ENCODE data around the gene NNMT. TPM values are rescaled to one million over a fixed set of nuclear protein-coding genes. Genes with fewer than 3 reads are reported as not detected.
A peak's percentile ranks its signal among the peaks of the same experiment; 100 is the strongest.
"Not testable (repeated sequence)": the region's sequence is repeated elsewhere in the genome, so short reads cannot be mapped to it uniquely, and the experiment has no call there.

NNMT gene
- total RNA-seq, 1 donor from 2014 or later: 375 TPM

DNA sequence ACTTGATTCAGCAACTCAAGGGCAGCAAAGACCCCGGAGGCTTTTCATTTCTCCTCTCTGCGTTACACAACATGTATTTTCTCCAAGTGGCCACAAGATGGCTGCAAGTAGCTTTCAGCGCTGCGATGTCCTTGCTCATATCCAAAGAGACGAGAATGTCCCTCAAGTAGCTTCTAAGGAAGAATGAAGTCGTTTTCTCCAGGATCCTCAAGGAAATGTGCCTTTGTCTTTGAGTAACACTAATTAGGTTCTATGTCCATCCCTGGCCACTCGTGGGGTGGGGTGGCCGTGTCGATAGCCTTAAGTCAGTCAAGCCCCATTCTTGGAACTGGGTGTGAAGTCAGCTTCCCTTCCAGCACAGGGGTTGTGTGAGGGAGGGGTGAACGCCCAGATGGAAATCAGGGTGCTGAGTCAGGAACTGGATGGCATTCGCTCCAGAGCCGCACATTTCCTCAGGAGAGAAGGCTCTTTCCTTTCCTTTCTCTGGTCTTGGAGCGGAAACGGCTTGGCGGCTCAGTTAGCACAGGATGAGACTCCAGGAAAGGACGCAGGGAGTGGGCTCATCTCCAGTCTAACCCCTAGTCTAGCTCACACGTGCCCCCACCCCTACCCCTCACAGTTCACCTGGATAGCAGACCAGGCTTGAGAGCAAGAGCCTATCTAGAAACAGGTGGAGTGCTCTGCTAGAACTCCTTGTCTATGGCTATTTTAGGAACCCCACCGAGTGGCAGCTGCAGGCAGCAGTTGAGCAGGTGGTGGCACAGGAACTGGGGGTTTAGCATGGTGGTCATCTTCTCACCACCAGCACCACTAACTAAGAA, 44.3 kb downstream of the NNMT start:
- H3K4me3 Mint-ChIP-seq (ENCODE audit: unreplicated experiment): peak overlapping the region; percentile 51
- no peak for DNase-seq (ENCODE audit: low spot score)
- no peaks in the 10 kb centered on the region for H3K9me3 Mint-ChIP-seq (ENCODE audit: low read depth)
- H3K4me1 Mint-ChIP-seq (ENCODE audit: low read depth): peaks cover 5% of the 10 kb centered on the region
- H3K27me3 Mint-ChIP-seq (ENCODE audit: low read depth): peaks cover 26% of the 10 kb centered on the region
- TF ChIP-seq, protein P1, sequence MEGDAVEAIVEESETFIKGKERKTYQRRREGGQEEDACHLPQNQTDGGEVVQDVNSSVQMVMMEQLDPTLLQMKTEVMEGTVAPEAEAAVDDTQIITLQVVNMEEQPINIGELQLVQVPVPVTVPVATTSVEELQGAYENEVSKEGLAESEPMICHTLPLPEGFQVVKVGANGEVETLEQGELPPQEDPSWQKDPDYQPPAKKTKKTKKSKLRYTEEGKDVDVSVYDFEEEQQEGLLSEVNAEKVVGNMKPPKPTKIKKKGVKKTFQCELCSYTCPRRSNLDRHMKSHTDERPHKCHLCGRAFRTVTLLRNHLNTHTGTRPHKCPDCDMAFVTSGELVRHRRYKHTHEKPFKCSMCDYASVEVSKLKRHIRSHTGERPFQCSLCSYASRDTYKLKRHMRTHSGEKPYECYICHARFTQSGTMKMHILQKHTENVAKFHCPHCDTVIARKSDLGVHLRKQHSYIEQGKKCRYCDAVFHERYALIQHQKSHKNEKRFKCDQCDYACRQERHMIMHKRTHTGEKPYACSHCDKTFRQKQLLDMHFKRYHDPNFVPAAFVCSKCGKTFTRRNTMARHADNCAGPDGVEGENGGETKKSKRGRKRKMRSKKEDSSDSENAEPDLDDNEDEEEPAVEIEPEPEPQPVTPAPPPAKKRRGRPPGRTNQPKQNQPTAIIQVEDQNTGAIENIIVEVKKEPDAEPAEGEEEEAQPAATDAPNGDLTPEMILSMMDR (IDR thresholded peaks at IDR 0.05): peak; percentile 92
- no peak overlapping the region for H3K27ac Mint-ChIP-seq (ENCODE audit: unreplicated experiment)
- H3K36me3 Mint-ChIP-seq (ENCODE audit: low read depth): no peaks in the 10 kb centered on the region

DNA sequence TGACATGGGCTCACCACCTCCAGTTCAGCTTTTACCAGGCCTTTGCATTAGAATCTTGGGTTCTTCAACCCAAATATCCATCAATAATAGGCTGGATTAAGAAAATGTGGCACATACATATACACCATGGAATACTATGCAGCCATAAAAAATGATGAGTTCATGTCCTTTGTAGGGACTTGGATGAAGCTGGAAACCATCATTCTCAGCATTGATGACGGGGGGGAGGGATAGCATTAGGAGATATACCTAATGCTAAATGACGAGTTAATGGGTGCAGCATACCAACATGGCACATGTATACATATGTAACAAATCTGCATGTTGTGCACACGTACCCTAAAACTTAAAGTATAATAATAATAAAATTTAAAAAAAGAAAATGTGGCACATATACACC, 45.5 kb downstream of the NNMT start:
- not testable (repeated sequence) for H3K9me3 Mint-ChIP-seq (ENCODE audit: low read depth); DNase-seq (ENCODE audit: low spot score); H3K36me3 Mint-ChIP-seq (ENCODE audit: low read depth); H3K4me1 Mint-ChIP-seq (ENCODE audit: low read depth); H3K4me3 Mint-ChIP-seq (ENCODE audit: unreplicated experiment); H3K27ac Mint-ChIP-seq (ENCODE audit: unreplicated experiment)
- H3K27me3 Mint-ChIP-seq (ENCODE audit: low read depth): peaks cover 15% of the 10 kb centered on the region

DNA sequence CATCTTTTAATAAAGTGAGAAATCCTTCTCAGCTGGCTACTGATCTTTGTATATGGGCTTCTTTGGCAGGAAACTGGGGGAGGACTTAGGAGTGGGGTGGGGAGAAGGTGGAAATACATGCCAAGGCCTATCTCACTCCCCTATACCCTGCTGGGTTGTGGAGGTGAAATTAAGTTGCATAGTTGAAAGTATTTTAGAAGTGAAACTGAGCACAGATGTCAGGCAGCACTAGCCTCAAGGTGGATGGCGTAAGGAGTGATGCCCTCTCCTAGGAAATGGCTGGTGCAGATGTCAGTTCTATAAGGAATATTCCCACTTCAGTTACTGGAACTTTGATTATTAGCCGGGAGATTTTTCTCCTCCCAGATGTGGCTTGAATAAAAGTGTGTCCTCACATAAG, 46.3 kb downstream of the NNMT start:
- no peak overlapping the region for H3K4me3 Mint-ChIP-seq (ENCODE audit: unreplicated experiment)
- no peaks in the 10 kb centered on the region for H3K36me3 Mint-ChIP-seq (ENCODE audit: low read depth)
- DNase-seq (ENCODE audit: low spot score): no peak
- H3K9me3 Mint-ChIP-seq (ENCODE audit: low read depth): no peaks in the 10 kb centered on the region
- peaks cover 10% of the 10 kb centered on the region for H3K27me3 Mint-ChIP-seq (ENCODE audit: low read depth)
- peaks cover 5% of the 10 kb centered on the region for H3K4me1 Mint-ChIP-seq (ENCODE audit: low read depth)
- no peak overlapping the region for H3K27ac Mint-ChIP-seq (ENCODE audit: unreplicated experiment)
- TF ChIP-seq, protein P1 (IDR thresholded peaks at IDR 0.05): no peak

DNA sequence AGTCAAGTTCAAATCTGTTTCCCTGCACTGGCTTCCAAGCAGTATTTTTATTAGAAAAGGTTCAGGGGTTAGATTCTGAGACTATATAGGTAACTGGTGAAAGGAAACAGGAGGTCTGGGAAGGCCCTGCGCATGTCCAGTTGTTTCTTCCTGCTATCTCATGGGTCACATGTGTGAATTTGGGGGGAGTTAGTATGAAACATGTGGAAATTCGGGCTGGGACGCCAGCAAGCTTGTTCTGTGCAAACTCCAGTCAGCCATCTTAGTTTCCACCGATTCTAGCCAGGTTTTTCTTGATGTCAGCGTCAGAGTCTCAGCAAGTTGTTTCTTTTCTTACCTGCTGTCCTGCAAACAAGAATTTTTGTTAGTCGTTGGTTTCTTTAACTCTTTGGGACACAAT, 46.8 kb downstream of the NNMT start:
- H3K36me3 Mint-ChIP-seq (ENCODE audit: low read depth): no peaks in the 10 kb centered on the region
- DNase-seq (ENCODE audit: low spot score): no peak
- H3K4me1 Mint-ChIP-seq (ENCODE audit: low read depth): peaks cover 6% of the 10 kb centered on the region
- H3K27ac Mint-ChIP-seq (ENCODE audit: unreplicated experiment): no peak overlapping the region
- TF ChIP-seq, protein P1 (IDR thresholded peaks at IDR 0.05): no peak
- H3K9me3 Mint-ChIP-seq (ENCODE audit: low read depth): no peaks in the 10 kb centered on the region
- peaks cover 8% of the 10 kb centered on the region for H3K27me3 Mint-ChIP-seq (ENCODE audit: low read depth)
- H3K4me3 Mint-ChIP-seq (ENCODE audit: unreplicated experiment): no peak overlapping the region

DNA sequence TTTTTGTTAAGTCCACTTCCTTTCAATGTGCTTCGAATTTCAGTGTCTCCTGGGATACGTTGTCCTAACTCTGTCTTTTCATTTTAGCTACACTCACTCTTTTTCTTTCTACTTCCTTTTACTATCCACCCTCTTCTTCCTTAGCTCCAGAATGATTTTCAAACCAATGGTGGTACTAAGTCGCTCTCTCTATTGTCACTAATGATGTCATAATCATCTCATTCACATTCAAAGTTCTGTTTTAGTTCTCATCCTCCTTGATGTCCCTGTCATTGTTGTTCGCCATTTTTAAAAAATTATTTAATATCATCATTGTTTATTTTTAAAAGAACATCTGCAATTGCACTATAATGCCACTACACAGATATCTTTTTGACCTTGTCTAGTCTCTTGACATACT, 47.3 kb downstream of the NNMT start:
- H3K27me3 Mint-ChIP-seq (ENCODE audit: low read depth): peaks cover 8% of the 10 kb centered on the region
- no peak for DNase-seq (ENCODE audit: low spot score)
- H3K4me1 Mint-ChIP-seq (ENCODE audit: low read depth): peaks cover 8% of the 10 kb centered on the region
- H3K27ac Mint-ChIP-seq (ENCODE audit: unreplicated experiment): no peak overlapping the region
- TF ChIP-seq, protein P1 (IDR thresholded peaks at IDR 0.05): no peak
- H3K4me3 Mint-ChIP-seq (ENCODE audit: unreplicated experiment): no peak overlapping the region
- H3K9me3 Mint-ChIP-seq (ENCODE audit: low read depth): no peaks in the 10 kb centered on the region
- H3K36me3 Mint-ChIP-seq (ENCODE audit: low read depth): no peaks in the 10 kb centered on the region

DNA sequence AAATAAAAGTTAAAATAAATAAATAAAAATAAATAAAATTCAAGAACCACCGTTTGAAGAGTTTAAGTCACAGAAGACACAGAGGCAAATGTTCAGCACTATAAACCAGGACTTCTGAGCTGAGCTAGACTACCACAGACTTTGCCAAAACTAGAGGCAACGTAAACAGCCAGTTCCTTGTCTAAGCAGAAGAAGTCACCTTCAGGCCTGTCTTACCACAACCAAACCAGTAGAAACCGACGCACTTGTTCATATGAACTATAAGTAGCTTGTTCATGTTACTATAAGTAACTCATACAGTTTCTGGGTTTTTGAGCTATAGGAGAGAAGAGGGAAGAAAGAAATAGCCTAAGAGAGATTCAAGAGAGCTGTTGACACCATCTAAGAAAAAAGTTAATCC, 48.3 kb downstream of the NNMT start:
- H3K27me3 Mint-ChIP-seq (ENCODE audit: low read depth): peaks cover under 1% of the 10 kb centered on the region
- no peak for DNase-seq (ENCODE audit: low spot score)
- TF ChIP-seq, protein P1 (IDR thresholded peaks at IDR 0.05): no peak

More for the DNA sequence above, 48.3 kb downstream of the NNMT start:
- no peak overlapping the region for H3K4me3 Mint-ChIP-seq (ENCODE audit: unreplicated experiment)
- H3K9me3 Mint-ChIP-seq (ENCODE audit: low read depth): no peaks in the 10 kb centered on the region
- H3K4me1 Mint-ChIP-seq (ENCODE audit: low read depth): peaks cover 12% of the 10 kb centered on the region
- H3K36me3 Mint-ChIP-seq (ENCODE audit: low read depth): no peaks in the 10 kb centered on the region
- H3K27ac Mint-ChIP-seq (ENCODE audit: unreplicated experiment): no peak overlapping the region

Measured in chondrocyte (in vitro differentiated cells).